HG03175 (cell line): ENCODE results near the gene PABPN1L.

Experiments
- ATAC-seq: cut with Tn5 transposase; IDR thresholded peaks from one replicate; pipeline ENCODE4 v1.9.1; 2021; ENCODE audit warnings: mild to moderate bottlenecking, moderate library complexity; ENCODE audit not compliant: unreplicated experiment

Gene PABPN1L

GRCh38 chr16:88853325-88853941 lies 13.0 kb downstream of the PABPN1L start:
- no peak for ATAC-seq

- no peak for ATAC-seq
These were observed 14.8 kb downstream of the PABPN1L start for GRCh38 chr16:88851616-88852015.

DNA sequence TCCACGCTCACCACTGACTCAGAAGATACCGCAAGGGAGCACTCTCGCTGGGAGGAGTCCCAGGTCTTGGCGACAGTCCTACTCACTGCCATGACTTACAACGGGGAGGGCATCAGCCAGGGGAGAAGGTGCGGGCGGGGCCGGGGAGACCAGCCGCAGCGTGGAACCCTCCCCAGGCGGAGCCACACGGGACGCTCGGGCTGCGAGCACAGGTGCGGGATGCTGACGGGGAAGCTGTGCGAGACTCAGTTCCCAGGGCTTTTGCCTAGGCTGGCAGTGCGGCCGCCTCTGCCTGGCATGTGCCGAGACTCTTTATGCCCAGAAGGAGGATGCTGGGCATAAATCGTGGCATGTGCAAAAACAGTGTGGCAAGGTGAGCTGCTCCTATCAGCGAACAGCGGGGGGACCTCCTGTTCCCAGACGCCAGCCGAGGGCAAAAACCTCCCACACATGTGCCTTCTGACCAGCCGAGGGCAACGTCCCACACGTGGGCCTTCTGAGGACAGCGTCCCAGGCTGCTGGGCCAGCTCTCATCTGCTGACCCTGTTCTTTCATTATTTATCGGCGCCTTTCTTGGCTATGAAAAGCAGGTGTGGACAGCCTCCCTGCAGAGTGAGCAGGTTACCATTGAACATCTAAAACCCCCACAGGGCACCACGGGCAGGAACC lies 15.8 kb downstream of the PABPN1L start:
- ATAC-seq: no peak

DNA sequence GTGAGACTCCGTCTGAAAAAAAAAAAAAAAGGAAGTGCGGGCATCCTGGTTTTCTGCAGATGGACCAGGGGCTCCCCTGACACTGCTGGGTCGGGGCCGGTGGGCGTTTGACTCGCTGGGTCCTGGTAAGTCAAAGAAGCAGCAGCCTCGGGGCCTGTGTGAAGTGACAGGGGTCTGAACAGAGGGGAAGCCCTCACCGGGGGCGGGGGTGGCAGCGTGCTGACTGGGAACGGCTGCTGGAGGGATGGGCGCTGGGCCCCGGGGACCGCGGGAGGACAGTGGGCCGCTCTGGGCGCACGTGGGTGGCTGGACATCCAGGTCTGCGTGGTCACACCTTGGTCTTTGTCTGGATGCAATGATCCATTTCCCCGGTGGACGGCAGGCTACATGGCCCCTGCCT lies 17.9 kb downstream of the PABPN1L start:
- ATAC-seq: no peak

- no peak for ATAC-seq
These were observed 18.8 kb downstream of the PABPN1L start for GRCh38 chr16:88847654-88848053.

GRCh38 chr16:88846088-88846487 lies 20.4 kb downstream of the PABPN1L start:
- ATAC-seq: no peak

- no peak for ATAC-seq
These were observed 21.9 kb downstream of the PABPN1L start for GRCh38 chr16:88844419-88845036.

DNA sequence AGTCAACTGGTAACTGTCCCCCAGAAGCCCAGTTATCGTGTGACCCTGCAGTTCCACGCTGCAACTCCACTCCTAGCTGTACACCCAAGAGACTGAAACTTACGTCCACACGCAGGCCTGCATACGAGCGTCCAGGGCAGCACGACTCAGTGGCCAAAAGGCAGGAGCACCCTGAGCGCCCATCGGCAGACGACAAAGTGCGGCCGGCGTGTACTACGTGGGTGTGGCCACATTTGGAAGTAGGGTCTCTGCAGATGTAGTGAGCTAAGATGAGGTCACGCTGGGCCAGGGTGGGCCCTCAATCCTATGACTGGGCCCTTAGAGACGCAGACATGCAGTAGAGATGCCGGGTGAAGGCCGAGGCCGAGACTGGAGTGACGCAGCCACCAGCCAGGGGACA lies 23.2 kb downstream of the PABPN1L start:
- ATAC-seq: no peak

DNA sequence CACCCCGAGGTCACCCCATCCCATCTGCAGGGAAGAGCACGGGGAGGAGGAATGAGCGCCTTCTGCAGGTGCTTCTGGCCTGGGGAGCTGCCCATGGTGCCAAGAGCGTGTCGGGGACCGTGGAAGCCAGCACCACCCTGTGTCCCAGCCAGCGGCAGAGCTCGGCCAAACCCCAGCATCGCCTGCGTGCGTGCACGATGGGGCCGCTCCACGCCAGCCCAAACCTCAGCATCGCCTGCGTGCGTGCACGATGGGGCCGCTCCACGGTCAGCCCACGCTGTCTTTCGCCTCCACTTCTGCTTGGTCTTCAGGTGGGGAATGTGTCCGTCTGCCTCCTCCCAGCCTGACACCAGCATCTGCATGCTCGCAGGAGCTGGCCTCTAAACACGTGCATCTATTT lies 23.7 kb downstream of the PABPN1L start:
- no peak for ATAC-seq

- ATAC-seq: no peak
These were observed 24.1 kb downstream of the PABPN1L start for GRCh38 chr16:88842308-88842756.

DNA sequence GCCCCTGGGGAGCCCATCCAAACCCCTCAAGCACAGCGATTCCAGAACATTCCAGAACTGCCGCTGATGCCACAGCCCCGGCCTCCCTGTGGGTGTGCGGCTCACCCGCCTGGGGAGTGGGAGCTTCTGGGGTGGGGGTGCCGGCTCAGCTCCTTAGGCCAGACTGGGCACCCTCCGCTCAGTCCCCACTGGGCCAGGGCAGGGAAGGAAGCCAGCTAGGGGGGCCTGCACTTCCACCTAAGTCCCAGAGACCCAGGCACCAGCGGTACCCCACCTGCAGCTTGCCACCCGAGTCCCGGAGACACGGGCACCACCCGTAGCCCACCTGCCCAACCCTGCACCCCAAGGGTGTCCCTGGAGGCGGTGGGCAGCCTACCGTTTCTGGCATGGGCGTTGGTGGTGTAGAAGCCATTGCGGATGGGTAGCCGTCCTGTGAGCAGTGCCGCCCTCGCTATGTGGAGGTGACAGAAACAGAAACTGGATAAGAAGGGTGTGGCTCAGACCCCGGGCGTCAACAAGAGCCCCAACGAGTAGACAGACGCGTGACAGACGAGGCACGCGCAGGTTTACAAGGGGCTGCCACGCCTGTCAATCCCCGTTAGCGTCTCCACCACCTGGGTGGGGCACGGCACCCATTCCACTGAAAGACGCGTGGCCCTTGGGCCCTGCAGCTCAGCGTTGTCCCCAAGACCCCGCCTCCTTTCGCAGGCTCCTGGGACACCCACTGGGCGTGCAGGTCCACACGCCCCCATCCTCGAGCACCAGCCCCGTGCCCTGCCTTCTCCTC lies 24.7 kb downstream of the PABPN1L start:
- no peak for ATAC-seq

DNA sequence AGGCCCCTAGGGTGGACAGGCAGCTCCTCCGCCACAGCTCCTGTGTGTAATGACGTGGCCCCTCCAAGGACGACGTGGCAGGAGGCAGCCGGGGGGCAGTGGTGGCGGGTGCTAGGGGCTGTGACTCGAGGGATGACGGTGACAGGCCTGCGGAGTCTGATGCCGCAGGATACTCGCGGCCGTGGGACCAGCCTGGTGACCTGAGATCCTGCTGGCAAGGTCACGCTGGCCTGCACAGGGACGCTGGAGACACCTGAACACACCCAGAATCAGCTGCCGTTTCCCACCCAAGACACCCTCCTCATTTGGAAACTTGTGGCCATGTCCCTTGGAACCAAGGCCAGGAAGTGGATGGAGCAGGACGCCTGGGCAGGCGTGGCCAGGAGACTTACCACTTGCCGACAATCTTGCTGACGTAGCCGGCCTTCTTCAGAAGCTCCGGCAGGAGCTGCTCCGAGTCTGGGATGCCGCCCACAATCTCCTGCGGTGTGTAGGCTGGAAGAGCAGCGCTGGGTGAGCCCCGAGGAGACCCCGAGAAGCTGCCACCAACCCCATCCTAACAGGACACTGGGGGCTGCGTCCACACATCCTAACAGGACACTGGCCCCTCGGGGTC lies 25.8 kb downstream of the PABPN1L start:
- no peak for ATAC-seq

DNA sequence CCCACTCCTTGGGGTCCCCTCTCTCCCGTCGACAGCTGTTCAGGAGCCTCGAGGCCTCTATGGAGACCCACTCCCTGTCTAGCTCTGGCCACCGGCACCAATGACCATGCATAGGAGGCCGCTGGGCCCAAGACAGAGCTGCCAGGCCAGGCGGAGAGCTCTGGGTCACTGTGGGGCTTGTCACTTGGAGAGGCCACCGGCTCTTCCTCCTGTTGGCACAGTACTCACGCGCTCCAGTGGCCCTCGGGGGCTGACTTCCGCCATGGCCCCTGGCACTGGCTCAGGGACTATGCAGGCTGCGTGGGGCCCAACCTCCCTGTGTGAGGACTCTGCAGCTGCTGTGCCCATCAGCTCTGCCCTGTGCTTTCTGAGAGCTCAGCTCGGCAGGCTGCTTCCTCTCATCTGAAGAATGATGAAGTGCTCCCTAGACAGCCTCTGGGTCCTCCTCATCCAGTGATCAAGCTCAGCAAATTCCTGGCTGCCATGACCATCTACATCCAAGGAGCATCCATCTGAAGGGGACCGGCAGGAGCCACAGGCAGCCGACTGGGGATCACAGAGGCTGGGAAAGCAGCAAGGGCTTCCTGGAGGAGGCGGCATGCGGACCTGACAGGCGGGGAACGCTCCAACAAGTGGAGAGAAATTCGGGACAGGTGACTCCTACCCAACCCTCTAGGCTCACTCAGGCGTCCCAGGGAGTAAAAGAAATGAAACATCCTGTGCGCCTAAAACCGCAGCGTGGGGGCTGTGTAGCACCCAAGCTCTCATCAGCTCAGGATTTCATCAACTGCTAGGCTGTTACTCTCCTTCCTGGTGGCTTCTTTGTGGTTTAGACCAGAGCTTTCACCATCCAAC lies 26.5 kb downstream of the PABPN1L start:
- no peak for ATAC-seq

- ATAC-seq: no peak
These were observed 27.4 kb downstream of the PABPN1L start for GRCh38 chr16:88839026-88839529.

GRCh38 chr16:88838566-88838965 lies 27.9 kb downstream of the PABPN1L start:
- no peak for ATAC-seq

DNA sequence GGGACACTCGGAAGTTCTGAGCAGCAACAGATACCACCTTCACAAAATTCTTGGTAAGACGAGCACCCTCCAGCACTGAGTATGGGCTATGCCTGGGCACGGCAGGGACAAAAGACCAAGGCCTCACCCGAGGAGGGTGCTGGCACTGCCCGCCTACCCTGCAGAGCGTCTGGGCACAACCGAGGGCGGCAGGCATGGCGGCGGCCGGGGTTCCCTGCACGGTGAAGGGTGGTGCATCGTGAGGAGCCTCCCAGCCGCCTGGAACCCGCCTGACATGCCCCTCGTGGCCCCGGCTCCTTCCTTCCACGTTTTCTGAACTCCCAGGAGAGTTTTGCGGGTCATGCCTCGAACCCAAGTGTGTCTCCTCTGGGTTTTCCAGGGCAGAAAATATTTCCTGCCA lies 28.7 kb downstream of the PABPN1L start:
- no peak for ATAC-seq

DNA sequence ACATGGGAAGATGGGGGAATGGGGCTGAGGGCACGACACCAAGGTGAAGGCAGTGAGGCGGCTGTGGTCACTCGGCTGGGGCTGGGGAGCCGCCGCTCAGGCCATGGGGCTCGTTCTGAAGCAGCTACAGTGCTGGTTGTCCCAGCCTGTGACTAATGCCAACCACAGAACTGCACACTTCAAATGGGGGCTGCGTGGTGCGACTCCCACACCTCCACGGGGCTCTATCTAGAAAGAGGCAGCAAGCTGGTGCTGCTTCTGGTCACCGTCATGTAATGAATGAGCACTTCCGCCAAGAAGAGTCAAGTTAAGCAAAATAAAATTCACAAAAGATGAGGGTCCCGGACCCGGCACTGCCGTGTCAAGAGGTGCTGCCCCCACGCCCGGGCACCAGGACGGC lies 29.7 kb downstream of the PABPN1L start:
- ATAC-seq: no peak

DNA sequence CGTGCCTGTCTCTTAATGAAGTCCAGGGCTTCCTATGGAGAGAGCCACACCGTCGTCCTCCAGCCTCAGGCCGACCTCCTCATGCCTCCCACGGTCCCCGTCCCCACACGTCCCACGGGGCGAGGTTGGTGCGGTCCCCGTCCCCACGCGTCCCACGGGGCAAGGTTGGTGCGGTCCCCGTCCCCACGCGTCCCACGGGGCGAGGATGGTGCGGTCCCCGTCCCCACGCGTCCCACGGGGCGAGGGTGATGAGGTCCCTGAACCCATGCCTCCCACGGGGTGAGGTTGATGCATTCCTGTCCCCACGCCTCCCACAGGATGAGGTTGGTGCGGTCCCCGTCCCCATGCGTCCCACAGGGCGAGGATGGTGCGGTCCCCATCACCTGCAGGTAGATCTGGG lies 30.6 kb downstream of the PABPN1L start:
- no peak for ATAC-seq

DNA sequence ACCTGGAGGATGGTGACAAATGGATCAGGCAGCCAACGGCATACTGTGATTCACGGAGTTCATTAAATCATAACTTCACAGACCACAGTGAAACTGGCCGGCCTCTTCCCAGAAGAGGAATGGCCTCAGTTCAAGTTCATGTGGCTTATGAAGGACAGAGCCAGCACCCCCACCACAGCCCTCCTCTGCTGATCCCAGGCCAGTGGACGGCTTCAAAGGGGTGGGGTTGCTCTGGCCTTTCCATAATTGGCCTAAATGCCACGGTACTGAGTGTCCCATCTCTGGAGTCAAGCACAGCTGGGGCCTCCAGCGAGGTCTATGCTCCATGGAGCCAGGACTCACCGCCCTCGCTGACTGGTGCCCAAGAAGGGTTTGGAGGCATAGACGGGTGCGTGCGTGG lies 31.1 kb downstream of the PABPN1L start:
- no peak for ATAC-seq

DNA sequence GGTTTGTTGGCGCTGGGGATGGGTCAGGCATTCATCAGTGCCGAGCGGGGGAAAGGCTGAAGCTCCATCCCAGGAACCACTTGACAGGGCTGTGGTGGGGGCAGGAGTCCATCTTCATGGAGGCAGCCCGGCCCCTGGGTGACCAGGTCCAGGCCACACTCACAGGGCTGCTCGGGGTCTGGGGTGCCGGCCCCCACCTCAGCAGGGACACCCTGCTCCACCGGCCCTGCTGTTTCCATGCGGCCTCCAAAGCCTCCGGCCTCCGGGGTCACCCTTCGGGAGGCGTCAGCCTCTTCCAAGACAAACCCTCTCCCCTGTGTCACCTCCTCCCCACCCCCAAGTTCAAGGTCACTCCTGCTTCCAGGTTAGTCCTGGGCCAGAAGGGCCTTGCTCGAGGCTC lies 31.8 kb downstream of the PABPN1L start:
- no peak for ATAC-seq
